Neural crest cell (in vitro differentiated cells): ENCODE data around the gene EPAS1. TPM values are rescaled to one million over a fixed set of nuclear protein-coding genes. Genes with fewer than 3 reads are reported as not detected.

Source experiments
- DNase-seq: peaks from one replicate; pipeline ENCODE4 v3.0.0; 2021; ENCODE audit warnings: low read depth, mixed read lengths, low spot score
- H3K27ac Mint-ChIP-seq: one replicate; pipeline ENCODE4 v1.8.0; 2021; ENCODE audit warnings: mild to moderate bottlenecking, mixed read lengths; ENCODE audit not compliant: unreplicated experiment
- H3K27me3 Mint-ChIP-seq: 2 replicates; pipeline ENCODE4 v1.8.0; 2021; ENCODE audit warnings: low read depth, mild to moderate bottlenecking, mixed read lengths
- H3K36me3 Mint-ChIP-seq: 2 replicates; pipeline ENCODE4 v1.8.0; 2021; ENCODE audit warnings: low read depth, mild to moderate bottlenecking, mixed read lengths
- H3K4me1 Mint-ChIP-seq: 2 replicates; pipeline ENCODE4 v1.8.0; 2021; ENCODE audit warnings: mixed read lengths
- H3K4me3 Mint-ChIP-seq: one replicate; pipeline ENCODE4 v1.8.0; 2021; ENCODE audit warnings: mild to moderate bottlenecking, mixed read lengths
- H3K9me3 Mint-ChIP-seq: 2 replicates; pipeline ENCODE4 v1.8.0; 2021; ENCODE audit warnings: mixed read lengths
- CTCF ChIP-seq: fragments of 200-600 bp; sonication (generic); conservative IDR thresholded peaks from 2 replicates; pipeline ENCODE4 v1.5.0; 2021; ENCODE audit warnings: antibody characterized with exemption, mild to moderate bottlenecking
- total RNA-seq: library from RNA; stranded (reverse); gene quantifications from 2 replicates; pipeline ENCODE4 v1.2.1, GENCODE V29; 2021

Gene EPAS1
- total RNA-seq, 1 donor from 2014 or later: 0.14 TPM

GRCh38 chr2:46420945-46421344 lies 123.7 kb downstream of the EPAS1 start:
- H3K27ac Mint-ChIP-seq: no peak overlapping the region
- no peaks in the 10 kb centered on the region for H3K27me3 Mint-ChIP-seq
- no peak overlapping the region for H3K4me3 Mint-ChIP-seq
- no peaks in the 10 kb centered on the region for H3K4me1 Mint-ChIP-seq
- no peak for TF ChIP-seq CTCF
- H3K9me3 Mint-ChIP-seq: peaks cover 19% of the 10 kb centered on the region
- DNase-seq: no peak
- H3K36me3 Mint-ChIP-seq: peaks cover 10% of the 10 kb centered on the region

GRCh38 chr2:46421361-46421760 lies 124.2 kb downstream of the EPAS1 start:
- TF ChIP-seq CTCF: no peak
- no peak overlapping the region for H3K4me3 Mint-ChIP-seq

GRCh38 chr2:46422717-46423394 lies 125.6 kb downstream of the EPAS1 start:
- peaks cover 14% of the 10 kb centered on the region for H3K9me3 Mint-ChIP-seq
- H3K4me1 Mint-ChIP-seq: no peaks in the 10 kb centered on the region
- H3K27ac Mint-ChIP-seq: no peak overlapping the region
- no peak for TF ChIP-seq CTCF
- DNase-seq: no peak
- H3K36me3 Mint-ChIP-seq: peaks cover 6% of the 10 kb centered on the region
- no peak overlapping the region for H3K4me3 Mint-ChIP-seq
- H3K27me3 Mint-ChIP-seq: no peaks in the 10 kb centered on the region

More at GRCh38 chr2:46421361-46421760, 124.2 kb downstream of the EPAS1 start:
- DNase-seq: no peak
- H3K27me3 Mint-ChIP-seq: no peaks in the 10 kb centered on the region
- H3K36me3 Mint-ChIP-seq: peaks cover 9% of the 10 kb centered on the region
- peaks cover 18% of the 10 kb centered on the region for H3K9me3 Mint-ChIP-seq
- H3K27ac Mint-ChIP-seq: no peak overlapping the region
- no peaks in the 10 kb centered on the region for H3K4me1 Mint-ChIP-seq

GRCh38 chr2:46424937-46425336 lies 127.7 kb downstream of the EPAS1 start:
- Mint-ChIP-seq H3K36me3 (no peaks in the 10 kb centered on the region), H3K9me3 (peaks cover 9% of the 10 kb centered on the region), H3K4me1 (no peaks in the 10 kb centered on the region), H3K27me3 (no peaks in the 10 kb centered on the region), H3K27ac (no peak overlapping the region), H3K4me3 (no peak overlapping the region)
- no peak for DNase-seq
- TF ChIP-seq CTCF: no peak

GRCh38 chr2:46428911-46429436 lies 131.8 kb downstream of the EPAS1 start:
- Mint-ChIP-seq H3K4me3 (no peak overlapping the region), H3K36me3 (no peaks in the 10 kb centered on the region), H3K27ac (no peak overlapping the region), H3K27me3 (no peaks in the 10 kb centered on the region), H3K4me1 (no peaks in the 10 kb centered on the region), H3K9me3 (peaks cover 4% of the 10 kb centered on the region)
- DNase-seq: no peak
- TF ChIP-seq CTCF: no peak
